Neuronal stem cell (in vitro differentiated cells): Measurements from ENCODE around the gene SERPINA6.

Experiments used
- DNase-seq: peaks from one replicate; pipeline ENCODE4 v3.0.0-alpha.2; 2013; ENCODE audit warnings: low spot score
- H2AFZ ChIP-seq: one replicate; pipeline ENCODE4 v1.6.1; 2013; ENCODE audit warnings: mild to moderate bottlenecking, low read length, inconsistent platforms
- H2AK5ac ChIP-seq: 2 replicates; pipeline ENCODE4 v1.6.1; 2013; ENCODE audit warnings: low read depth, mild to moderate bottlenecking, inconsistent platforms, low read length, moderate library complexity, mixed read lengths
- H2BK120ac ChIP-seq: 2 replicates; pipeline ENCODE4 v1.6.1; 2013; ENCODE audit warnings: low read depth, mild to moderate bottlenecking, inconsistent platforms, low read length, moderate library complexity, mixed read lengths
- H2BK12ac ChIP-seq: one replicate; pipeline ENCODE4 v1.6.1; 2013; ENCODE audit warnings: low read length, inconsistent platforms
- H2BK15ac ChIP-seq: 2 replicates; pipeline ENCODE4 v1.6.1; 2013; ENCODE audit warnings: mild to moderate bottlenecking, low read length, inconsistent platforms, mixed read lengths
- H2BK5ac ChIP-seq: one replicate; pipeline ENCODE4 v1.6.1; 2013; ENCODE audit warnings: inconsistent platforms, mild to moderate bottlenecking, low read length, moderate library complexity
- H3K14ac ChIP-seq: one replicate; pipeline ENCODE4 v1.6.1; 2013; ENCODE audit warnings: low read length, inconsistent platforms
- H3K18ac ChIP-seq: 2 replicates; pipeline ENCODE4 v1.6.1; 2013; ENCODE audit warnings: low read length, inconsistent platforms
- H3K23ac ChIP-seq: 2 replicates; pipeline ENCODE4 v1.6.1; 2013; ENCODE audit warnings: low read depth, mild to moderate bottlenecking, mixed read lengths, low read length, inconsistent platforms; ENCODE audit not compliant: poor library complexity
- H3K27ac ChIP-seq: replicated peaks from 3 replicates; pipeline ENCODE4 v1.5.1; 2013; ENCODE audit warnings: low read length, inconsistent platforms
- H3K27me3 ChIP-seq, 3 experiments: 2 replicates each; pipeline ENCODE4 v1.6.1; 2013; ENCODE audit warnings: low read length in 3 of 3, mild to moderate bottlenecking in 2 of 3, inconsistent platforms in 1 of 3, low read depth in 1 of 3, mixed read lengths in 1 of 3, moderate library complexity in 1 of 3; ENCODE audit not compliant: control insufficient read depth in 3 of 3, insufficient read depth in 3 of 3
- H3K36me3 ChIP-seq, 2 donors: replicated peaks in 1 of 2; 2 replicates each; pipeline ENCODE4 v1.6.1; 2013; ENCODE audit warnings: low read length in 2 of 2; ENCODE audit not compliant: control insufficient read depth in 2 of 2, insufficient read depth in 2 of 2
- H3K4ac ChIP-seq: 2 replicates; pipeline ENCODE4 v1.6.1; 2013; ENCODE audit warnings: inconsistent platforms, mild to moderate bottlenecking, low read length, moderate library complexity
- H3K4me1 ChIP-seq, 2 donors: 1 replicate in 1 of 2; 2 replicates in 1 of 2; pipeline ENCODE4 v1.6.1; 2013; ENCODE audit warnings: low read length in 2 of 2, low read depth in 1 of 2; ENCODE audit not compliant: control insufficient read depth in 2 of 2, insufficient read depth in 1 of 2
- H3K4me2 ChIP-seq: one replicate; pipeline ENCODE4 v1.6.1; 2013; ENCODE audit warnings: mild to moderate bottlenecking, low read length, inconsistent platforms; ENCODE audit not compliant: insufficient read depth, poor library complexity, severe bottlenecking
- H3K4me3 ChIP-seq, 2 donors: 2 replicates each; pipeline ENCODE4 v1.5.1; 2013; ENCODE audit warnings: low read length in 2 of 2, mild to moderate bottlenecking in 2 of 2, inconsistent platforms in 1 of 2, moderate library complexity in 1 of 2
- H3K79me1 ChIP-seq: one replicate; pipeline ENCODE4 v1.6.1; 2013; ENCODE audit warnings: low read depth, mild to moderate bottlenecking, inconsistent platforms, low read length, moderate library complexity
- H3K9ac ChIP-seq: one replicate; pipeline ENCODE4 v1.6.1; 2013; ENCODE audit warnings: mild to moderate bottlenecking, low read depth, low read length, inconsistent platforms; ENCODE audit not compliant: poor library complexity
- H3K9me3 ChIP-seq, 2 donors: replicated peaks in 1 of 2; 2 replicates each; pipeline versions ENCODE3 to v1.6.1; 2013; ENCODE audit warnings: low read length in 2 of 2, mild to moderate bottlenecking in 2 of 2, inconsistent platforms in 1 of 2, low read depth in 1 of 2, mixed read lengths in 1 of 2, moderate library complexity in 1 of 2; ENCODE audit not compliant: control insufficient read depth in 2 of 2, insufficient read depth in 1 of 2
- H4K8ac ChIP-seq: one replicate; pipeline ENCODE4 v1.6.1; 2013; ENCODE audit warnings: low read depth, mild to moderate bottlenecking, inconsistent platforms, low read length, moderate library complexity
- H4K91ac ChIP-seq: one replicate; pipeline ENCODE4 v1.6.1; 2013; ENCODE audit warnings: low read length, low read depth, mild to moderate bottlenecking, inconsistent platforms; ENCODE audit not compliant: poor library complexity
- WGBS, 2 donors: extraction: QIAGEN DNeasy Blood & Tissue Kit; methylation state at CpG; one replicate each; pipeline ENCODE4 v1.1.7; 2013; ENCODE audit warnings: missing lambda C conversion rate in 2 of 2, mixed read lengths in 1 of 2; ENCODE audit not compliant: insufficient read length in 2 of 2, insufficient replicate concordance in 1 of 2; ENCODE audit errors: extremely low coverage in 2 of 2; 5-methylcytosine and 5-hydroxymethylcytosine counted together

The SERPINA6 gene

GRCh38 chr14:94292526-94292871, 30.6 kb downstream of the SERPINA6 start:
- H3K4ac ChIP-seq: no peak overlapping the region
- no peak overlapping the region for H4K8ac ChIP-seq
- no peak overlapping the region for H3K4me3 ChIP-seq
- no peak overlapping the region for H2AFZ ChIP-seq
- no peak overlapping the region for H2BK120ac ChIP-seq
- H2BK15ac ChIP-seq: no peak overlapping the region
- H3K9ac ChIP-seq: no peak overlapping the region
- H3K23ac ChIP-seq: no peak overlapping the region
- H3K4me2 ChIP-seq: no peak overlapping the region
- H3K27ac ChIP-seq: no peak overlapping the region
- no peaks in the 10 kb centered on the region for H3K36me3 ChIP-seq
- no peak overlapping the region for H2BK5ac ChIP-seq
- H4K91ac ChIP-seq: no peak overlapping the region
- no peak overlapping the region for H3K14ac ChIP-seq
- H3K27me3 ChIP-seq: no peaks in the 10 kb centered on the region
- no peak overlapping the region for H3K18ac ChIP-seq
- no CpG with 5 or more reads among the region's 3 CpGs for WGBS, 2 donors
- peaks cover 0 to 5% of the 10 kb centered on the region in 2 donors for H3K4me1 ChIP-seq
- no peaks in the 10 kb centered on the region for H3K79me1 ChIP-seq
- no peak for DNase-seq
- H2AK5ac ChIP-seq: no peak overlapping the region
- no peak overlapping the region for H2BK12ac ChIP-seq
- peaks cover 0 to 3% of the 10 kb centered on the region in 2 donors for H3K9me3 ChIP-seq

DNA sequence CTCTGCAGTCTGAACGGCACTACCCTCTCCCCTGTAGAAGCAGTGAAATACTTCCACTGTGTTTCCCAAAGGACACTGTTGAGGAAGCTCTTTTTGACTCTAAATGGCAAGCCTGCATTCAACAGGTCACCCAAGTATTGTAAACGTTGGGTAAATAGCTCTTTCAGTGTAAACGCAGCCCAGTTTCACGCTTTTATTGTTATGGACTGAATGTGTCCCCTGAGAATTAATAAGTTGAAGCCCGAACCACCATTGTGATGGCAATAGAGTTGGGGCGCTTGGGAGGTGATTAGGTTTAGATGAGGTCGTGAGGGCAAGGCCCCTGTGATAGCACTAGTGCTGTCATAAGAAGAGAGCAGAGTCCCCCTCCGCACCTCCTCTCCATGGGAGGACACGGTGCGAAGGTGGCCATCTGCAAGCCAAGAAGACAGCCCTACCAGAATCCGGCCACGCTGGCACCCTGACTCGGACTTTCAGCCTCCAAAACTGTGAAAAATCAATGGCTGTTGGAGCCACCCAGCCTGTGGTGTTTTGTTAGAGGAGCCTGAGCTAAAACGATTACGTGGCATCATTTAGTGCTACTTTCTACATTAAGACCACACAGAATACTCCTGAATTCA, 31.1 kb downstream of the SERPINA6 start:
- H3K23ac ChIP-seq: no peak overlapping the region
- no peak overlapping the region for H2BK12ac ChIP-seq
- no peak overlapping the region for H3K4me2 ChIP-seq
- H3K79me1 ChIP-seq: no peaks in the 10 kb centered on the region
- H3K36me3 ChIP-seq: no peaks in the 10 kb centered on the region
- WGBS, 2 donors: no CpG with 5 or more reads among the region's 15 CpGs
- H3K14ac ChIP-seq: no peak overlapping the region
- H2BK5ac ChIP-seq: no peak overlapping the region
- H3K4me3 ChIP-seq: no peak overlapping the region
- H3K18ac ChIP-seq: no peak overlapping the region
- no peak overlapping the region for H2AFZ ChIP-seq
- no peak for DNase-seq
- no peak overlapping the region for H3K27ac ChIP-seq
- no peak overlapping the region for H4K8ac ChIP-seq
- H2BK15ac ChIP-seq: no peak overlapping the region
- H2AK5ac ChIP-seq: no peak overlapping the region
- H3K4ac ChIP-seq: no peak overlapping the region
- no peak overlapping the region for H2BK120ac ChIP-seq
- peaks cover 0 to 5% of the 10 kb centered on the region in 2 donors for H3K4me1 ChIP-seq
- no peak overlapping the region for H4K91ac ChIP-seq
- H3K9ac ChIP-seq: no peak overlapping the region
- H3K9me3 ChIP-seq: peaks cover 0 to 3% of the 10 kb centered on the region in 2 donors
- no peaks in the 10 kb centered on the region for H3K27me3 ChIP-seq

- Histone ChIP-seq H3K27me3 (no peaks in the 10 kb centered on the region), H3K4ac (no peak overlapping the region), H2BK5ac (no peak overlapping the region), H3K4me2 (no peak overlapping the region), H3K27ac (no peak overlapping the region), H3K4me3 (no peak overlapping the region), H3K9ac (no peak overlapping the region), H3K9me3 (peaks cover 0 to 3% of the 10 kb centered on the region in 2 donors), H2BK15ac (no peak overlapping the region), H4K91ac (no peak overlapping the region), H3K18ac (no peak overlapping the region), H2BK12ac (no peak overlapping the region), H4K8ac (no peak overlapping the region), H2AFZ (no peak overlapping the region), H3K23ac (no peak overlapping the region), H3K79me1 (no peaks in the 10 kb centered on the region), H3K36me3 (no peaks in the 10 kb centered on the region), H3K14ac (no peak overlapping the region), H2BK120ac (no peak overlapping the region), H2AK5ac (no peak overlapping the region), H3K4me1 (peaks cover 0 to 5% of the 10 kb centered on the region in 2 donors)
- no CpG with 5 or more reads among the region's 13 CpGs for WGBS, 2 donors
- no peak for DNase-seq
Observed at GRCh38 chr14:94291159-94291905, 31.8 kb downstream of the SERPINA6 start.

DNA sequence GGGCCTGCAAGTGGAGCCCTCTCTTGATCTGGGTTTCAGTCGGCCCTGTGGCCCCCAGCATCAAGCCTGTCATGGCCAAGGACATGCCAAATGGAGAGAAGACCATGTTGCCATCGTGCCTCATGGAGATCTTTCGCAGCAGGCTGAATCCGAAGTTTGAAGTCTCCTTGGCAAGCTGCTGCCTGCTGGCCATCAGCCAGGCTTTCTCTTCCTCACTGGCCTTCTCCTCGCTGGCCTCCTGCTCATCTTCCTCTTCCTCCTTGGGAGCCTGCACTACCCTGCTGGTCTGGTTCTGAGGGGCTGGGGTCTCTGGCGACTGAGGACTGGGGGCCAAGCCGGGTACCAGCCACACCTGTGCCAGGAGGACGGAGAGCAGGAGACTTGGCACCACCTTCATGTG, 32.9 kb downstream of the SERPINA6 start:
- Histone ChIP-seq H3K9me3 (peaks cover 0 to 3% of the 10 kb centered on the region in 2 donors), H3K79me1 (no peaks in the 10 kb centered on the region), H3K9ac (no peak overlapping the region), H3K4me1 (peaks cover 0 to 5% of the 10 kb centered on the region in 2 donors), H2AFZ (no peak overlapping the region), H2BK120ac (no peak overlapping the region), H3K14ac (no peak overlapping the region), H3K36me3 (no peaks in the 10 kb centered on the region), H3K23ac (no peak overlapping the region), H3K4me3 (no peak overlapping the region), H2AK5ac (no peak overlapping the region), H2BK15ac (no peak overlapping the region), H3K4me2 (no peak overlapping the region), H3K18ac (no peak overlapping the region), H3K4ac (no peak overlapping the region), H3K27me3 (no peaks in the 10 kb centered on the region), H3K27ac (no peak overlapping the region), H4K91ac (no peak overlapping the region), H4K8ac (no peak overlapping the region), H2BK12ac (no peak overlapping the region), H2BK5ac (no peak overlapping the region)
- no peak for DNase-seq
- WGBS, 2 donors: no CpG with 5 or more reads among the region's 8 CpGs
